ENCODE data around the gene TNK2.

DNA sequence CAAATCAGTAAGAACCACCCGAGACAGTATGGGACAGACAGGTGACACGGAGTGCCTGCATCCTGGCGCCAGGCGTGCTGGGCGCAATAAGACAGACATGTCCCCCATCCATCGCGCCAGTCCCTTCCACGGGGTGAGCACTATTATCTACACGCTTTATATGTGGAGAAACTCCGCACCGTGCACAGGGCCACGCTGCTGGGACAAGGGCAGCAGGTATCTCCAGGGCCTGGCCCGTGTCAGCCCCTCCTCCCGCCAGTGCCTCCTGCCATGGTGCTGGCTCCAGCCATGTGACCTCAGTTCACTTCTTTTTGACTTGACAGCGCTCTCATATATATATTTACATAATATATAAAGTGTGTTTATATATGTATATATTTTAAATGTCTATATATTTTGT lies 42.6 kb downstream of the TNK2 start:
- TF ChIP-seq, protein P1, sequence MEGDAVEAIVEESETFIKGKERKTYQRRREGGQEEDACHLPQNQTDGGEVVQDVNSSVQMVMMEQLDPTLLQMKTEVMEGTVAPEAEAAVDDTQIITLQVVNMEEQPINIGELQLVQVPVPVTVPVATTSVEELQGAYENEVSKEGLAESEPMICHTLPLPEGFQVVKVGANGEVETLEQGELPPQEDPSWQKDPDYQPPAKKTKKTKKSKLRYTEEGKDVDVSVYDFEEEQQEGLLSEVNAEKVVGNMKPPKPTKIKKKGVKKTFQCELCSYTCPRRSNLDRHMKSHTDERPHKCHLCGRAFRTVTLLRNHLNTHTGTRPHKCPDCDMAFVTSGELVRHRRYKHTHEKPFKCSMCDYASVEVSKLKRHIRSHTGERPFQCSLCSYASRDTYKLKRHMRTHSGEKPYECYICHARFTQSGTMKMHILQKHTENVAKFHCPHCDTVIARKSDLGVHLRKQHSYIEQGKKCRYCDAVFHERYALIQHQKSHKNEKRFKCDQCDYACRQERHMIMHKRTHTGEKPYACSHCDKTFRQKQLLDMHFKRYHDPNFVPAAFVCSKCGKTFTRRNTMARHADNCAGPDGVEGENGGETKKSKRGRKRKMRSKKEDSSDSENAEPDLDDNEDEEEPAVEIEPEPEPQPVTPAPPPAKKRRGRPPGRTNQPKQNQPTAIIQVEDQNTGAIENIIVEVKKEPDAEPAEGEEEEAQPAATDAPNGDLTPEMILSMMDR (conservative IDR thresholded peaks at IDR 0.05; ENCODE audit: low read depth, low read length): no peak
- TF ChIP-seq EZH2 (IDR thresholded peaks at IDR 0.05; ENCODE audit: borderline replicate concordance, low read depth, low read length, poor library complexity, severe bottlenecking): no peak

Measured in A673 (cell line).